IPS-20b (cell line): ENCODE results near the gene GALNT1.

Source experiments
- H3K27ac ChIP-seq: one replicate; pipeline ENCODE4 v1.5.1; 2013; ENCODE audit warnings: low read length
- H3K27me3 ChIP-seq: 2 replicates; pipeline ENCODE4 v1.6.1; 2013; ENCODE audit warnings: mild to moderate bottlenecking, low read length, inconsistent platforms; ENCODE audit not compliant: insufficient read depth
- H3K36me3 ChIP-seq: 2 replicates; pipeline ENCODE4 v1.6.1; 2013; ENCODE audit warnings: low read depth, mild to moderate bottlenecking, inconsistent platforms, low read length, moderate library complexity; ENCODE audit not compliant: insufficient read depth
- H3K4me1 ChIP-seq: 2 replicates; pipeline ENCODE4 v1.6.1; 2013; ENCODE audit warnings: mild to moderate bottlenecking, control low read depth, inconsistent platforms, low read length, moderate library complexity; ENCODE audit not compliant: insufficient read depth
- H3K4me3 ChIP-seq: 2 replicates; pipeline ENCODE4 v1.5.1; 2013; ENCODE audit warnings: mild to moderate bottlenecking, low read length, inconsistent platforms
- H3K9ac ChIP-seq: 2 replicates; pipeline ENCODE4 v1.6.1; 2013; ENCODE audit warnings: low read depth, mild to moderate bottlenecking, inconsistent platforms, low read length, moderate library complexity
- H3K9me3 ChIP-seq: 2 replicates; pipeline ENCODE4 v1.6.1; 2013; ENCODE audit warnings: mild to moderate bottlenecking, low read depth, low read length, inconsistent platforms; ENCODE audit not compliant: insufficient read depth

GALNT1 gene

DNA sequence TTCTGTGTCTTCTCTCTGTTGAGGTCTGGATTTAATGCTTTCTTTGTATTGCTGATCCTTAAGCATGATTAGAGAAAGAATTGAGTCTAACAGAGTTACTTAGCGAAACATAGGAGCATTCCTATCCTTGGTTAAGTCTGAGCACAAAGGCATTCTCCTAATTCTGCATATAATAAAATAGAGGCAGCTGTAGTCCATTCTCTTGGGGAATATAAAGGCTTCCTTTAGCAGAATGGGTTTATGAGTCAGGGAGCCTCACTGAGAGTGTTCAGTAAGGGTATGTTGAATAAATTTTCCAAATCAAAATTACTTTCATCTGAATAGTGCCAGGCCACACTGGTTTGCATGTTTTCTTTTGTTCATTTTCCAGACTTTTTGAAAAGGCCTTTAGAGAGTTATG, 101.5 kb downstream of the GALNT1 start:
- H3K4me1 ChIP-seq, result no peaks in the 10 kb centered on the region
- H3K27ac ChIP-seq, result no peak overlapping the region
- H3K27me3 ChIP-seq, result no peaks in the 10 kb centered on the region
- no peak overlapping the region for H3K4me3 ChIP-seq
- H3K9me3 ChIP-seq, result no peaks in the 10 kb centered on the region
- H3K36me3 ChIP-seq, result peaks cover 14% of the 10 kb centered on the region
- no peak overlapping the region for H3K9ac ChIP-seq

DNA sequence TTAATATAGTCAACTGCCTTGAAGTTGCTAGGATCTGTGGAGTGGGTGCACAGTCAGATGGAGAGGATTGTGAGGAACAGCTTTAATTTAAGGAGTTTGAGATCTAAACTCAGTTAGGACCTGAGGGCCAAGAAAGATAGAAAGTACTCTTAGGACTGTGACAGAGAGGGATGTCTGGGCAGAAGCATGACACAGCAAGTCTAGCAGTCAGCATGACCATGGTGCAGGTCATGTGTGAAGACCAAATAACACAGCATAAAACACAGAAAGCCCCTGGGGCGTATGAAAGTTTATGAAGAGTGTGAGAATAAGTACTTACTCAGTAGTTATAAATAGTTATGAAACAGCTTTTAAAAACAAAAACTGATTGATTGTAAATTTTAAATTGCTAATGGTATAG, 107.2 kb downstream of the GALNT1 start:
- Histone ChIP-seq H3K4me3 (no peak overlapping the region), H3K9me3 (no peaks in the 10 kb centered on the region), H3K4me1 (no peaks in the 10 kb centered on the region), H3K36me3 (peaks cover 33% of the 10 kb centered on the region; the same call in 1 of the 2 replicates), H3K27ac (no peak overlapping the region), H3K9ac (no peak overlapping the region), H3K27me3 (no peaks in the 10 kb centered on the region)

DNA sequence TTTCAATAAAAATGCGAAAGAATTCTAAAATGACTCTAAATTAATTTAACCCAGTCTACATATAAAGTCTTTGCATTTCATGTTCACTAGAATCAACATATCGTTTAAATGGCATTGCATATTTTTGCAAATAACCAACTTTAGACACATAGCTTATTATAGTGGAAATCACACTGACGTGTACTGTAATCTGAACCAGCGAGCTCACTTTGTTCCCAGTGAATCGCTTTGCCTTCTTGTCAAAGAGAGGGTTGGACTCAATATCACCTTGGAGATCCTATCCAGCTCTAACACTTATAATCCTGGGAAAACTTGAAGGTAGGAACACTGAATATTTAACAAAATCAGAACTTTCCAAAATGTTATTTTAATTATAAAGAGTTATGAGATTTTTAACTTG, 108.2 kb downstream of the GALNT1 start:
- no peak overlapping the region for H3K27ac ChIP-seq

DNA sequence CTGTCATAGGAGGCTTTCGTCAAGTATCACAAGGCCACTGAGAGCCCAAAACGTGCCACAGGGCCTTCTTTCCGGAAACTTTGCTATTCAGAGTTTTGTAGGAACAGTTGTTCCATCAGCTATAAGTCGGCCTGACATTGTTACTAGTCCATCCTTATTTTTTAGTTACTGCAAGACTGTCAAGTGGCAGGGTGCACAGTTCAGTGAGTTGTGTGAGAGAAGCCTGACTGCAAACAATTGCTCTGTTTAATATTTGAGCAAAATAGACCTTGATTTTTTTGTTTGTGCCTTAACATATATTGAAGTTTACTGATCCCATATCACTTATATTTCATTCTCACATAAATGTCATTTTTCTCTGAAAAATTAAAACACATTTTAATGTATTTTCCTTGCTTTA, 110.1 kb downstream of the GALNT1 start:
- H3K4me3 ChIP-seq, result no peak overlapping the region
- H3K9me3 ChIP-seq, result no peaks in the 10 kb centered on the region
- H3K4me1 ChIP-seq, result no peaks in the 10 kb centered on the region
- no peak overlapping the region for H3K27ac ChIP-seq
- H3K27me3 ChIP-seq, result no peaks in the 10 kb centered on the region
- no peak overlapping the region for H3K9ac ChIP-seq
- peaks cover 34% of the 10 kb centered on the region for H3K36me3 ChIP-seq

More for the DNA sequence above, 108.2 kb downstream of the GALNT1 start:
- Histone ChIP-seq H3K27me3 (no peaks in the 10 kb centered on the region), H3K4me3 (no peak overlapping the region), H3K9ac (no peak overlapping the region), H3K36me3 (peaks cover 33% of the 10 kb centered on the region), H3K4me1 (no peaks in the 10 kb centered on the region), H3K9me3 (no peaks in the 10 kb centered on the region)

DNA sequence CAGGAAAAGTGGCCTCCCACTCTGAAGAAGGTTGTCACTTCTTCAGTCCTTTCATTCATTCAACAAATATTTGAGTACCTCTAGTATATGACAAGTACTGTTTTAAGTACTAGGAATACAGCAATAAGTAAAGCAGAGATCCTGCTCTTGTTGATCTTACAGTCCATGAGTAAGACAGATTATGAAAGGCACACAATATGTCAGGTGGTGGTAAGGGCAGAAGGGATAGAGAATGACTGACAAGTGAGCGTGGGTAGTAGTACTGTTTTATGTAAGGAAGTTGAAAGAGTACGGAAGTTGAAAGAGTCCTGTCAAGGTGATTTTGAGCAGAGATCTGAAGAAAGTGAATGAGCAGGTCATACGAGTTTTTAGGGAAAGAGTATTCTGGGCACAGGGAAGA, 111.3 kb downstream of the GALNT1 start:
- no peaks in the 10 kb centered on the region for H3K4me1 ChIP-seq
- no peak overlapping the region for H3K9ac ChIP-seq
- no peak overlapping the region for H3K4me3 ChIP-seq
- no peaks in the 10 kb centered on the region for H3K9me3 ChIP-seq
- H3K27ac ChIP-seq, result no peak overlapping the region
- peaks cover 34% of the 10 kb centered on the region for H3K36me3 ChIP-seq
- H3K27me3 ChIP-seq, result no peaks in the 10 kb centered on the region

DNA sequence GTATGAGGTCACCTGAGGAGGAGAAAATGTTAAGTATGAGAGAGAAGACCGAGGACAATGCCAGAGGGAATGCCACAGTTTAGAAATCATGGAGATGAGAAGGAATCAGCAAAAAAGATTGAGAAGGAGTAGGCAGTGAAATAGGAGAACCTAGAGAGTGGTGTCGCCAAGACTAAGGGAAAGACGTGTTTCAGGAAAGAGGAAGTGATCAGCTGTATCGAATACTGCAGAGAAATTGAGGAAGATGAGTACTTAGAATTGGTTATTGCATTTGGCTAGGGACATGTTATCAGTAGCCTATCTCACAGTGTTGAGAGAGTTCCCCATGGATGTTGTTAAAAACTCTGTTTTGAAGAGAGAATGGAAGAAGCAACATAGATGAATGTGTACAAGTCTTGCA, 112.3 kb downstream of the GALNT1 start:
- H3K9me3 ChIP-seq, result no peaks in the 10 kb centered on the region
- no peaks in the 10 kb centered on the region for H3K27me3 ChIP-seq
- H3K4me1 ChIP-seq, result no peaks in the 10 kb centered on the region
- no peak overlapping the region for H3K9ac ChIP-seq
- H3K27ac ChIP-seq, result no peak overlapping the region
- H3K4me3 ChIP-seq, result no peak overlapping the region
- H3K36me3 ChIP-seq, result peaks cover 34% of the 10 kb centered on the region

DNA sequence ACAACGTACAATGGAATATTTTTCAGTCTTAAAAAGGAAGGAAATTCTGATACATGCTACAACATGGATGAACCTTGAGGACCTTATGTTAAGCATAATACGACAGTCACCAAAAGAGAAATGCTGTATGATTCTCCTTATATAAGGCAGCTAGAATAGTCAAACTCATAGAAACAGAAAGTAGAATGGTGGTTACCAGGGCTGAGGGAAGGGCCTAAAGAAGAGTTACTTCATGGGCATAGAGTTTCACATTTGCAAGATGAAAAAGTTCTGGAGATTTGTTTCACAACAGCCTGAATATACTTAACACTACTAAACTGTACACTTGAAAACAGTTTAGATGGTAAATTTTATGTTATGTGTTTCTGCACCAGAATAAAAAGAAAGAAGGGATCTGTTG, 113.3 kb downstream of the GALNT1 start:
- no peak overlapping the region for H3K27ac ChIP-seq
- no peak overlapping the region for H3K9ac ChIP-seq
- no peaks in the 10 kb centered on the region for H3K4me1 ChIP-seq
- H3K36me3 ChIP-seq, result peaks cover 33% of the 10 kb centered on the region
- H3K4me3 ChIP-seq, result no peak overlapping the region
- H3K9me3 ChIP-seq, result no peaks in the 10 kb centered on the region
- H3K27me3 ChIP-seq, result no peaks in the 10 kb centered on the region

DNA sequence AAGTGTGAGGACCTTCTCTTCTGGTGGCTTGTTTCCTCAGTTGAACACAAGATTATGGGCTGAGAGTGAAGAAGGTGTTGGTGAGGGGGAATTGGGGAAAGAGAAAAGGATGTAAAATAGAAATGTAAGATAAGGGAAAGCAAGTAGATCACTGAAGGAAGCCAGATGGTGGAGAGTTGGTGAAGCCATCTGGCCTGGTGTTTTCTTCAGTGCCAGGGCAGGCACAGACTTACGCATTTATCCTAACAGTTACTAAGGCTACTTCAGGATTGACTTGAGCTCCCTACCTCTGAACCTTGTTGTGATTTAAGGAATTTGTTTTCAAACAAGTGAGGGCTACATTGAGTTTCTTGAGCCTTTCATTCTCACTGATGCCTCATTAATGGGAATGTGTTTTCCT, 113.8 kb downstream of the GALNT1 start:
- no peaks in the 10 kb centered on the region for H3K9me3 ChIP-seq
- no peaks in the 10 kb centered on the region for H3K4me1 ChIP-seq
- H3K9ac ChIP-seq, result no peak overlapping the region
- H3K27me3 ChIP-seq, result no peaks in the 10 kb centered on the region
- H3K27ac ChIP-seq, result no peak overlapping the region
- H3K36me3 ChIP-seq, result peaks cover 31% of the 10 kb centered on the region
- no peak overlapping the region for H3K4me3 ChIP-seq

DNA sequence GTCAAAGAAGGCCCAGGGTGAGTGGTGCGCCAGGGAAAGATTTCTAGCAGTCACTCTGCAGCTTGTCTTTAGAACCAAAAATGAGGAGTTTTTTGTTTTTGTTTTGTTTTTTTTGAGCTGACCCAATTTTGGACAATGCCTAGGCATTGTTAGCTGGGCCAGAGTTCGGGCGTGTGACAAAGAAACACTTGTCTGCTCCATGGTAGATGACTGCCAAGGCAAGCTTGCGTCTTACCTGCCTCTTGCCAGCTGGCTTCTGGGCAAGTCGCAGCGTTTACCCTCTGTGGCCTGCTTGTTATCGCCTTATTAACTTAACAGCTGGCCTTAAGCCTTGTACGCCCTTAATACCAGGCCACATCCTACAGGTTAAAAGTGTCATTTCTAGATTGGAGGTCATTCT, 114.3 kb downstream of the GALNT1 start:
- Histone ChIP-seq H3K4me3 (no peak overlapping the region), H3K4me1 (no peaks in the 10 kb centered on the region), H3K36me3 (peaks cover 27% of the 10 kb centered on the region), H3K9me3 (no peaks in the 10 kb centered on the region), H3K27me3 (no peaks in the 10 kb centered on the region), H3K9ac (no peak overlapping the region), H3K27ac (no peak overlapping the region)

DNA sequence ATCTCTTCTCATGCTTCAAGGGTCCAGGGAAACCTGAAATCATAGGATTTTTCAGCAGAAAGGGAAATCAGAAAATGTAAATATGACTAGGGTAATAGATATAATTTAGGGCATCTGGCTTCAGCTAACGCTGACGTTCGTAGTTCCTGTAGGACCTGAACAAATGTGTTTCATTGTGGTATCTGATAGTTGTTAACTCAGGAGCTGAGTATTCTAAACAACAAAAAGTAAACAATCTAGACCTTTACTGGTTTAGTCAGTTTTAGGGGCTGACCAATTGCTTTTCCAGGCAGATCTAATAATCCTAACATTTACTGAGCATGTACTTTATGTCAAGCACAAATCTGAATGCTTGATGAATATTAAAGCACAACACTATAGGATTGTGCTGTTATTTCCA, 114.8 kb downstream of the GALNT1 start:
- Histone ChIP-seq H3K9ac (no peak overlapping the region), H3K36me3 (peaks cover 22% of the 10 kb centered on the region), H3K4me3 (no peak overlapping the region), H3K27ac (no peak overlapping the region), H3K4me1 (no peaks in the 10 kb centered on the region), H3K27me3 (no peaks in the 10 kb centered on the region), H3K9me3 (no peaks in the 10 kb centered on the region)

DNA sequence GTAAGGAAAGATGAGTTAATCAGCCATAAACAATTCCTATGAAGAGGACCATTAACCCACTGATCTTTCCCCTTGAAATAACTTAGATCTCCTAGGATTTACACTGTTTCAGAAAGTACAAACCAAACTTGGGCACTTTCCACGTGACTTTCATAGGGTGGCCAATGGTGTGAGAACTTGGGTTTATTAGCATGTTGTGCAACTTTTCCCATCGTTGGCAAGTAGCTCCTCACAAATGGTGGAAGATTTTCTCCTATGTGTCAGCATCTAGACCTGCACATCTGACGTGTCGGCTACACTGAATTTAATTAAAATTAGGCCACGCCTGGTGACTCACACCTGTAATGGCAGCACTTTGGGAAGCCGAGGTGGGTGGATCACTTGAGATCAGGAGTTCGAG, 116.3 kb downstream of the GALNT1 start:
- no peaks in the 10 kb centered on the region for H3K27me3 ChIP-seq
- H3K27ac ChIP-seq, result no peak overlapping the region
- H3K4me3 ChIP-seq, result no peak overlapping the region
- H3K4me1 ChIP-seq, result no peaks in the 10 kb centered on the region
- no peaks in the 10 kb centered on the region for H3K9me3 ChIP-seq
- peaks cover 16% of the 10 kb centered on the region for H3K36me3 ChIP-seq
- H3K9ac ChIP-seq, result no peak overlapping the region

DNA sequence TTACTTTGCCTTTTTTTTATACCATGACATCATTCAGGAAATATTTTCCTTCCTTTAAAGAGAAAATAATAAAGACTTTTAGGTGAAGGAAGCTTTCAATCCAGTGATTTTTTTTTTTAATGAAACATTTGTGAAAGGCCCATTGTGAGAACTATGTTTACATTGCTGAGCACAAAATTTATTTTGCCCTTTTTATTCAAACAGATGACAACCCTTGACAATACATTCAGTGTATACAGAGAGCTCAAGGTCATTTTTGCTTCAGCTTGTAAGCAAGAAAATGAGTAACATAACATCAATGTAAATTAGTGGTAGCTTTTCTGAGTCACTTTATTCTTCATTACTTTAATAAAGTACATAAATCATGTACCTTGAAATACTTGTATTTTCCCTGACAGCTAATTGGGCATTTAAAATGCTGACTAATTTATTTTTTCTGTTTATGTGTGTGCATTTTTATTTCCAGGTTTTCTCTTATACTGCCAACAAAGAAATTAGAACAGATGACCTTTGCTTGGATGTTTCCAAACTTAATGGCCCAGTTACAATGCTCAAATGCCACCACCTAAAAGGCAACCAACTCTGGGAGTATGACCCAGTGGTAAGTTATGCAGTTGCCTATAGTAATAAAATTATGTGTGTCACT, 121.6 kb downstream of the GALNT1 start:
- no peak overlapping the region for H3K27ac ChIP-seq
- H3K4me3 ChIP-seq, result no peak overlapping the region
- 0 out of 2 replicates have a peak, but pooled peaks cover 10% of the 10 kb centered on the region for H3K36me3 ChIP-seq
- no peaks in the 10 kb centered on the region for H3K27me3 ChIP-seq
- H3K9ac ChIP-seq, result no peak overlapping the region
- no peaks in the 10 kb centered on the region for H3K9me3 ChIP-seq
- no peaks in the 10 kb centered on the region for H3K4me1 ChIP-seq
